ENCODE results near the gene OR51M1. TPM values are rescaled to one million over a fixed set of nuclear protein-coding genes. Genes with fewer than 3 reads are reported as not detected.

Gene OR51M1
- total and polyA plus RNA-seq, 9 of the 15 experiments (the other 6 are each of a cell fraction or from before 2014, with no cell fraction given): 0.01 to 0.18 (median 0.04) TPM; not detected in 6

GRCh38 chr11:5368502-5369043 lies 15.0 kb upstream of the OR51M1 start:
- no peak for DNase-seq (ENCODE audit: extremely low read depth in 1 of 4, low spot score in 3 of 4)
- Histone ChIP-seq H3K4me1 (replicated peaks in 1 of 2; ENCODE audit: control insufficient read depth in 2 of 2, insufficient read depth in 2 of 2, low read length in 2 of 2) (peaks cover 0 to 26% of the 10 kb centered on the region in 2 experiments; a peak in 2 of 5 replicates), H3K9ac (ENCODE audit: insufficient read depth in 1 of 2, low read depth in 2 of 2, low read length in 2 of 2) (no peak overlapping the region), H3K9me3 (replicated peaks; ENCODE audit: control insufficient read depth, insufficient read depth, low read depth, low read length) (no peaks in the 10 kb centered on the region), H3K27me3 (ENCODE audit: control insufficient read depth in 2 of 2, insufficient read depth in 2 of 2, low read length in 2 of 2) (no peaks in the 10 kb centered on the region), H3K4me2 (ENCODE audit: insufficient read depth, low read length) (no peak overlapping the region), H2AFZ (ENCODE audit: low read depth, low read length) (no peak overlapping the region), H3K9me1 (ENCODE audit: control insufficient read depth, insufficient read depth, low read length) (no peaks in the 10 kb centered on the region), H3K27ac (ENCODE audit: extremely low read depth, low read depth, low read length) (no peak overlapping the region), H3K79me2 (ENCODE audit: control insufficient read depth, insufficient read depth, low read length) (peaks cover 92% of the 10 kb centered on the region), H4K20me1 (replicated peaks; ENCODE audit: control insufficient read depth, insufficient read depth, low read length) (no peaks in the 10 kb centered on the region), H3K36me3 (ENCODE audit: control insufficient read depth, insufficient read depth, low read length) (peaks cover 58% of the 10 kb centered on the region), H3K4me3 (no peak overlapping the region)
- no peak for TF ChIP-seq ELF2 (CRISPR knock-in tag; IDR thresholded peaks at IDR 0.05)
- no peak for TF ChIP-seq ILF3 (IDR thresholded peaks at IDR 0.05; ENCODE audit: borderline replicate concordance)
- no peak for TF ChIP-seq BRD4 (IDR thresholded peaks at IDR 0.05)
- no peak for TF ChIP-seq ZNF518B (CRISPR knock-in tag; IDR thresholded peaks at IDR 0.05)
- TF ChIP-seq U2AF1 (optimal IDR thresholded peaks at IDR 0.05; ENCODE audit: low read depth, low read length): no peak
- TF ChIP-seq TAF1 (IDR thresholded peaks at IDR 0.05; ENCODE audit: control insufficient read depth, extremely low read depth, insufficient read depth, low read length, severe bottlenecking): no peak
- no peak for TF ChIP-seq RBM39 (optimal IDR thresholded peaks at IDR 0.05; ENCODE audit: low read depth, low read length)
- no peak for TF ChIP-seq TCF7 (IDR thresholded peaks at IDR 0.05; ENCODE audit: borderline replicate concordance)
- TF ChIP-seq ZNF668 (CRISPR knock-in tag; IDR thresholded peaks at IDR 0.05): no peak
- in situ Hi-C loops (cut with MboI) (no loop called here), intact Hi-C loops (cut with micrococcal nuclease) (loop anchor here (5.0 kb wide), 1 partner anchor 246 kb away; no protein-coding TSS in a partner anchor)
- 63% methylated on average over 3 of the region's 3 CpGs for WGBS (ENCODE audit: insufficient coverage, low coverage, missing lambda C conversion rate)
- ATAC-seq: no peak
- POLR2A ChIA-PET: interaction anchor here (0.6 kb wide), 1 partner anchor 123 kb away, joined by 3 read pairs; no protein-coding TSS in a partner anchor
- no TSS peak for BruUV-seq (replicated peaks)
- CTCF ChIA-PET (ENCODE audit: low intra/inter-chr PET ratio): interaction anchor here (2.0 kb wide), 1 partner anchor 163 kb away, joined by 11 read pairs; no protein-coding TSS in a partner anchor
- no peak for FAIRE-seq

Data from K562 (cell line).